Coronary artery (tissue), 2 donors: ENCODE data around the gene RAB28.

Source experiments
- DNase-seq: peaks from one replicate; pipeline ENCODE4 v3.0.0-alpha.2; 2017; ENCODE audit warnings: low spot score
- H3K27ac ChIP-seq, 2 donors: fragments of 200-600 bp; sonication (generic); one replicate each; pipeline ENCODE4 v1.5.1; 2016 to 2019
- H3K4me3 ChIP-seq: fragments of 200-600 bp; sonication (generic); 2 replicates; pipeline ENCODE4 v1.5.1; 2016; ENCODE audit warnings: mild to moderate bottlenecking, moderate library complexity
- CTCF ChIP-seq: fragments of 200-600 bp; sonication (generic); IDR thresholded peaks from one replicate; pipeline ENCODE4 v1.5.1; 2019; ENCODE audit warnings: antibody characterized with exemption

The RAB28 gene

GRCh38 chr4:13344216-13344615, 139.9 kb downstream of the RAB28 start:
- Histone ChIP-seq H3K4me3 (no peak overlapping the region), H3K27ac (no peak overlapping the region)
- TF ChIP-seq CTCF: no peak
- DNase-seq: no peak

GRCh38 chr4:13340672-13341071, 143.5 kb downstream of the RAB28 start:
- H3K4me3 ChIP-seq: no peak overlapping the region
- no peak overlapping the region for H3K27ac ChIP-seq
- TF ChIP-seq CTCF: no peak
- no peak for DNase-seq

GRCh38 chr4:13331827-13332226, 152.3 kb downstream of the RAB28 start:
- Histone ChIP-seq H3K4me3 (no peak overlapping the region), H3K27ac (no peak overlapping the region)
- DNase-seq: no peak
- TF ChIP-seq CTCF: no peak

GRCh38 chr4:13329963-13330362, 154.2 kb downstream of the RAB28 start:
- TF ChIP-seq CTCF: no peak
- H3K27ac ChIP-seq: no peak overlapping the region
- no peak overlapping the region for H3K4me3 ChIP-seq
- no peak for DNase-seq

DNA sequence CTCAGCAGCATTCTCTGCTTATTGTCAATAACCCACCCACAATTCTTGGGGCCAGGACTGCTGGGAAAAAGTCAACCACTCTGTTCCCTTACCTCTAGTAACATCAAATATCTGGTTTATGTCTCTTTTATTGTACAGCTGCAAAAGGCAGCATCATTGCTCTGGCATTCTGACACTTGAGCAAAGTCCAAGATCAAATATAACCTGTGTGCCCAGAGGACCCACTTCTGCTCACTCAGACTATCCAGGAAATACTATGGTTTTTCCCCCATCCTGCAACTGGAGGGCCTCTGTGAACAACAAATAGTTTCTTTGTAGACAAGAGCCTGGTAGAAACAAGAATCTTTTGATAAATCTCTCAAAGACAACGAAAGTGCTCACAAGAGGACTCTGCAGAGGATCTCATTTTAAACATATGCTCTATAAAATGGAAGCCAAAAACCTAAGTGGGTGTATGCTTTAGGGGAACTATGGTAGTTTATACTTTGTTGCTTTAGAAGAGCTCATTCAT, 154.7 kb downstream of the RAB28 start:
- no peak for TF ChIP-seq CTCF
- no peak overlapping the region for H3K4me3 ChIP-seq

DNA sequence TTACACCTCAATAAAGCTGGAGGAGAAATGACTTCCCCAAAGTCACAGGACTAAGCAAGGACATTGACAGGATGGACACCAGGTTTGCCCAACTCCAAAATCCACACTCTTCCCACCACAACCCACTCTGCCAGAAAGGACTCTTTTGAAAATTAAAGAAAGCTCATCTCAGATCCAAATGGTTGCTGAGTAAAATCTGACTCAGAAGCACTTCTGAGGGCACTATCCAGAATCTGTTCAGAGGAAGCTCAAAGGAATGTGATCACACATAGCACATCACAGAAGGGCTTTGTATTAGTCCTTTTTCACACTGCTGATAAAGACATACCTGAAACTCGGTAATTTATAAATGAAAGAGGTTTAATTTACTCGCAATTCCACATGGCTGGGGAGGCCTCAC, 155.5 kb downstream of the RAB28 start:
- H3K4me3 ChIP-seq: no peak overlapping the region
- DNase-seq: no peak
- no peak for TF ChIP-seq CTCF
- H3K27ac ChIP-seq: no peak overlapping the region

More for the DNA sequence above, 154.7 kb downstream of the RAB28 start:
- H3K27ac ChIP-seq: no peak overlapping the region
- DNase-seq: no peak

GRCh38 chr4:13327991-13328390, 156.1 kb downstream of the RAB28 start:
- TF ChIP-seq CTCF: no peak
- no peak for DNase-seq
- no peak overlapping the region for H3K27ac ChIP-seq
- H3K4me3 ChIP-seq: no peak overlapping the region
